Measurements from ENCODE around the gene EXOC4.

Gene EXOC4

DNA sequence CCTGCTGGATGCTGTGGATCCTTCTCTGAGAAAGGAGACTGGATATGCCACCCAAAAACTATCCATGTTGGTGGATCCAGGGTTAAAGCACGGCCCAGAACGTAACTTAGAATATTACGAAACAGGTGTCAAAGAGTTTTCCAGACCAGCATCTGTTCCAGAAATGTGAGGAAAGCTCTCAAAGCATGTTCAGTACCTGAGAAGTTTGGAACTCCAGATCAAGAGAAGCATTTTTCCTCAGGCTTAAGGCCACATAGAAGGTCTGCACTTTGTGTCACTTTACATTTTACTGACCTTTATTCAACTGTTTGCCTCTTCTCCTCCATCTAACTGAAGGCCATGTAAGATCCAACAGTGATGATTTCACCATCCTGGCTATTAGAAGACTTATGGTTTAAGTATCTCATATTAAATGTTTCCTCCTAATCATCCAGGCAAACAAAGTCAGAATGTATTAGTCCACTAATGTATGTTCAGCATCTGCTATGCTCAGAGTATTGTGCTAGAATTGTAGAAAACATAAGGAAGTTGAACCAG is 533.6 kb downstream of the EXOC4 start:
- DNase-seq, result no peak

- DNase-seq, result no peak
These were observed 537.1 kb downstream of the EXOC4 start for GRCh38 chr7:133789974-133790373.

DNA sequence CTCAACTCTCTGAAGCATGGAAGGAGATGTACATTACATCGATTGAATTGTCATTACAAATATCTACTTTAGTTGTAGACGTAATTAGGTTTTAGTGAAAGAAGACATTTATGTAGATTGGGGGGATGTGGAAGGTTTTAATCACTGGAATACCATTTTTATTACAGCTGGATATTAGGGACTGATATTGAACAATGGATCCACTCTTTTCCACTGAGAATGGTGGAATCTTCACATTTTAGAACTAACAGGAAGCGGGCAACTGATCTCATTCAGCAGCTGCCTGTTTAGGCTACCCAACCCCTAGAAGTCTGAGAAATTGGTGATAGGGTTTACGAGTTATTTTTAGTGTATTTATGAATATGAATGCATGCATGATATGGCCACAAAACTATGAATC is 538.0 kb downstream of the EXOC4 start:
- DNase-seq, result no peak

DNA sequence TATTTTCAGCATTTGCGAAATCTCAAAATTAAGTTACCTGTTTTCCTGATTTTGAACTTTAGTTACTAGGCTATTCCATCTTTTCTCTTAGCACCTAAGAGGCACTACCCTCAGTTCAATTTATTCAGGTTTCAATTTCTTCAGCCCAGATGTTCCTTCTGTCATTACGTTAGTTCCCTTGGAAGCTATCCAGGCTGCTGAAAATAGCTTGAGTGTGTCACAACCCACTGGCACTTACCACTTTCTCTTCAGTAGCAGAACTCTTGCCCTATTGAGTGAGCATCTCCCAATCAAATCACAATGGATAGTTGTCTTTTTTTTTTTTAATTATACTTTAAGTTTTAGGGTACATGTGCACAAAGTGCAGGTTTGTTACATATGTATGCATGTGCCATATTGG is 541.6 kb downstream of the EXOC4 start:
- DNase-seq, result no peak

GRCh38 chr7:133795068-133795665 is 542.3 kb downstream of the EXOC4 start:
- no peak for DNase-seq

DNA sequence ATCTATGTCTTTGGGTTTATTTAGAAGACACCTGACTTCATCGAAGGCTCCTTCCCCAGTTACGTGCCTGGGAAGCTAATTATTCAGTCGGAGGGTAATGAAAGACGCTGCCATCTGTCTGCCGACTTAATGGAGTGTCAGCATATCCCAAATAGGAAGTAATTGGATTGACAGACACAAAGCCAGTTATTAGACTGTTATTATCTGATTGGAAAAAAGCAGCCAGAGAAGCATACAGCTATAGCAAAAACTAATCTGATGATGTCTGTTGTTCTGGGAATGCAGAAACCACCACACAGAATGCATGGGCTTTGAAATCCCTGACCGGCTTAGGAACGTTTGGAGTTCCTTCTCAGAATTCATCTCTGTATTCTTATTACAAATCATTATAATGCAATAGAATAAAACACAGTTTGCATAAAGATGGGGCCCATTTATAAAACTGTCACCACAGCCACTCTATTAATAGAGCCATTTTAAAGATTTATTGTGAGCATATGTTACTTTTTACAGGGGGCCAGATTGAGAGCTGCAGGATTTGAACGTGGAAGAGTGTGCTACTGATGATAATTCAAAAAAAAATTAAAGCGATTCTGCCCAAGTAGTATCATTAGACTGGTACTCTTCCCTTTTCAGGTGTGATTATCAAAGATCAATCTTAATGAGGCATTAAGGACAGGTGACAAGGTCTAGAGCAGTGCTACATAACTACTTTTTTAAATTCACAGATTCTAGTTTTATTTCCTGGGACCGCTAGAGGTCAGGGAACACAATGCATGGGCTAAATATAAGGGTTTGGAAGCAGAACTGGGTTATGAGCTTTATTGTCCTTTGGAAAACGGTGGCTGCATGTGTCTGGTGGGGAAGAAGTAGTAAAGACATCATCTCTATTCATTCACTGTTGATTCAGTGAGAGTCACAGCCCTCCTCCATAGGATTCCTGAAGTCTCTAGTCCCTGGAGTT is 544.2 kb downstream of the EXOC4 start:
- no peak for DNase-seq

- DNase-seq, result no peak
These were observed 545.1 kb downstream of the EXOC4 start for GRCh38 chr7:133797818-133798520.

DNA sequence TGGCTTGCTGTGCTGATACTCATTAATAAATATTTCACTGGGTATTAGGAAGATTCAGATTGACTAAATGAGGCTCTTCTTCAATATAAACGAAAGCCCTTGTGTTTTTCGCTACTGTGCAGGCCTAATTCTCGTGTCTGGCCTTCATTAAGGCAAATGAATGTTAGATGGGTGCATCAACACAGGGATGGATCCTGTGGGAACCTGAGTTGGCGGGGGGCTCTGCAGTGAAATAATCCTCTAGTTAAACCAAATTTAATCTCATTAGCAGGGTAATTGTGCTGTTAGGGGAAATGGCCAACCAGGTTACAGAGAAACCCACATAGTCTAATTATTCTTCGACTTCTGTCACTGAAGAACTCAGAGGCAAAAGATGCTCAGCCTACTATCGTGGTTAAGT is 548.5 kb downstream of the EXOC4 start:
- no peak for DNase-seq

DNA sequence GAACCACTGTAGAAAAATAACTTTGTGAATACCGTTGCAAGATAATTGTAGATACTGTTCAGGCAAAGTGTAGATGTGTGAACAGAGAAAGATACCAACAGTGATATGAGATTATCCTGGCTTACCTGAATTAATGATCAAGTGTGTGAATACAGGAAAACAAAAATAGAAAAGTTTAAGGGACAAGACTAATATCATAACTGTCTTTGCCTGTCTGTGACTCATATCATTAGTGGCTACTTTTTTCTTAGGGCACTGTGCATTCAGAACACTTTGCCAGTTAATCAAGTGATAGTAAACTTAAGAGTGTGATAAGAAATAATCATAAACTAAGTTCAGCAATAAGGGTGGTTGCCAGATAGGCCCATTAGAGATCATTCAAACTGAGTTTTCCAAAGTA is 551.2 kb downstream of the EXOC4 start:
- no peak for DNase-seq

DNA sequence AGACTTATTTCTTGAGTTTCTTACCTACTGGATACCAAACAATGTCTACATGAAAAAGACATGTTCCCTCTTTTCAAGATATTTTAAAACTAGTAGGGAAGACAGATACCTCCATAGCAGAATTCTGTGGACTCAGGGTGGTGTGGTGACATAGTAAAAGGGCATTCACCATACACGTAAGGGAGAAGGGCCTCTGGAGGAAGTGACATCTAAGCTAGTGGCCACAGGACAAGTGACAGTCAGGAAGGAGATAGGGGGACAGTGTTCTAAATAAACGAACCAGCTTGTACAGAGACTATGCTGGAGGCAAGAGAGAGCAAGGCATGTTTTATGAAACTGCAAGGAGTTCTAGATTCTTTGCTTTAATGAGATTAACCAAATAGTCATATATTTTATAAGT is 552.5 kb downstream of the EXOC4 start:
- no peak for DNase-seq

- no peak for DNase-seq
These were observed 555.0 kb downstream of the EXOC4 start for GRCh38 chr7:133807624-133808492.

GRCh38 chr7:133808493-133808866 is 555.6 kb downstream of the EXOC4 start:
- no peak for DNase-seq

DNA sequence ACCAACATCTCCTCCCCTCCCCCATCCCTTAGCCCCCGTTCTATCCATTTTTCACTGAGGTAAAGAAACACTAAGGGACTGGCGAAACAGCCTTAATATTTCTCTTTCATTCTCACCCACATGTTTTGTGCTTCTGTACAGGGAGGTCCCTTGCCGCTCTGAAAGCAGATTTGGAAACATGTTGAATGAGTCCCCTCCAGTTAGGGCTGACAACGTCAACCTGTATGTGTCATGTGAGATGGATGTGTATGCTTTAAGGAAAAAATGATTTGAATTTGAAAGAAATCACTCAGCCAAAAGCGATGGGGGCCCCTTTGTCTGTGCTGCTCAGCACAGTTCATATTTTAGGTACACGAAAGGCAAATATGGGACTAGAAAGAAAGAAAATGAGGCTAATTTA is 560.0 kb downstream of the EXOC4 start:
- no peak for DNase-seq

DNA sequence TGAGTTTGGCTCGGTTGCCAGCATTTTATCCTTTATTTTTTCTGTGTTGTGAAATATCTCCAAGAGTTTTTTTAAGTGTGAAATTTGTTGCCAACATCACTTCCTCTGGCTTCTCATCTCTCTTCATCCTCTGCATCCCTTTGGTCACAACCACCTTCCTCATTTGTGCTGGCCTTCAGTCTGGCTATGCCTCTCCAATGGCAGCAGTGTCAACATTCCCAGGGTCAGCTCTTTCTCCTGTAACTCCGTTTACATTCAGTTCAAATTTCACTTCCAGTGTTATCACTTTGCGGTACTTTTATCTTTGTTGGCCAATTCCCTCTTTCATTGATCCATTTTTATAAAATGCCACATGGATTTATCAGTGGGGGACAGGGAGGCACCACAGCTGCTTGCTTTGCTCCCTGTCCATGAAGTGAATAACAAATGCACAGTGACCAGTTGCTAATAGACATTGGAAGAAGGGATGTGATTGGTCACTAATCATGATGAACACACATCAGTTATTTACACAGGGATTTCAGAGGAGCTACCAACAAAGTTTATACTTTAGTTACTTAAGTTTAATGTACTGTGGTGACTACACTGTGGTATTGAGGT is 562.8 kb downstream of the EXOC4 start:
- no peak for DNase-seq

GRCh38 chr7:133819695-133820094 is 566.8 kb downstream of the EXOC4 start:
- DNase-seq, result no peak

DNA sequence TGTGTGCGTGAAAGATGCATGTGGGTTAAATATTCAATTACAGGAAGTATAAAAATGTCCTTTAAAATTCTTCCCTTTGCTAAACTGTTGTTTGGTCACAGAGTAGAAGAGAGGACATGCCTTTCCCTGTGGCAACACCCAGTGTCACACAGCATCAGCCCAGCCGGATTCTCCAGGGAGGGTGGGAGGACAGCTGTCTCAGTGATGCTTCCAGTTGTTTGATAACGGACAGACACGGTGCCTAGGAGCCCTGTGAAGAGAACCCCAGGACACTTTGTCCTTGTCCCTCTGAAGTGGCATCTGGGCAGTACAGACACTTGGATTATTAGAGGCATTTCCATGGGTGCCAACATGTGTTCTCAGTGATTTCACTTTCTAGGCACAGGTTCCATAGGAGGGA is 567.7 kb downstream of the EXOC4 start:
- DNase-seq, result no peak

DNA sequence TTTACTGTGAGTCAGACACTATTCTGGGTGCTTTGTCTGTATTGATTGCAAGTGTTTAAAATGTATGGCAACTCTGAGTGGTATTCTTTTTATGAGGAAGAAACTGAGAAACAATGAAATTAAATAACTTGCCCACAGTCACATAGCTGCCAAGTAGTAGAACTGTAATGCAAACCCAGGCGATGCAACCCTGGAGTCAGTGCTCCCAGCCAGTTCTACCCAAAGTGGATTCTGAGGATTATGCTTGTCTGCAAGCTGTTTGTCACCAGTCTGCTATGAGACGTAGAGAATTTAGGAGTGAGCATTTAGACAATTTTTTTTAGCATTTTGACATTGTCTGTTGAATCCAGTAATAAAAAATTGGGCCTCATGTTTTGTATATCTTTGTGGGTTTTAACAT is 568.3 kb downstream of the EXOC4 start:
- DNase-seq, result no peak

DNA sequence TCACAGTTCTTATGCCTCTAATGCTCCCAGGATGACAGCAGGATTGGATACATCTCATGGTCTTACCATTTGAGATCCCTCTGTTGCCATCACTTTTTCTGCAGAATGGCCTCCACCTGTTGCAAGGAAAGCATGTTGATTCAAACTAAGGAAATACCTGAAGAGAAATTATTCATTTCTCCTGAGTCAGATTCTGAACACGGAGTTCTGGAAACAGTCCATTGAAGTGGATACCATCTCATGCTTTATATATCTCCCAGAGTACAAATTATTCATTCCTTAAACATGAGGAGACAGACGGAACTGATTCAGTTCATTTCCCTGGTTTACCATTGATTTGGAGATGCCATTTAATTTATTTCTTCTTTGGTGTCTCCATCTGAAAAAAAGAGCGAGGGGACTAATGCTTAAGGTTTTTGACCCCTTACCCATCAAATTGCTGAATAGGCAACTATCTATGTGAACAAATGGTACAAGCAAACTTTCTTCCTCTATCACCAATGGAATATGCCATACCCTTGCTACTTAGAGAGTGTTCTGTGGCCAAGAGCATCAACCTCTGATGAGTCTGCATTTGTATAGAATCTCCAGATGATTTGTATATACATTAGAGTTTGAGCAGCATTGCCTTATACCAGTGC is 569.2 kb downstream of the EXOC4 start:
- no peak for DNase-seq

DNA sequence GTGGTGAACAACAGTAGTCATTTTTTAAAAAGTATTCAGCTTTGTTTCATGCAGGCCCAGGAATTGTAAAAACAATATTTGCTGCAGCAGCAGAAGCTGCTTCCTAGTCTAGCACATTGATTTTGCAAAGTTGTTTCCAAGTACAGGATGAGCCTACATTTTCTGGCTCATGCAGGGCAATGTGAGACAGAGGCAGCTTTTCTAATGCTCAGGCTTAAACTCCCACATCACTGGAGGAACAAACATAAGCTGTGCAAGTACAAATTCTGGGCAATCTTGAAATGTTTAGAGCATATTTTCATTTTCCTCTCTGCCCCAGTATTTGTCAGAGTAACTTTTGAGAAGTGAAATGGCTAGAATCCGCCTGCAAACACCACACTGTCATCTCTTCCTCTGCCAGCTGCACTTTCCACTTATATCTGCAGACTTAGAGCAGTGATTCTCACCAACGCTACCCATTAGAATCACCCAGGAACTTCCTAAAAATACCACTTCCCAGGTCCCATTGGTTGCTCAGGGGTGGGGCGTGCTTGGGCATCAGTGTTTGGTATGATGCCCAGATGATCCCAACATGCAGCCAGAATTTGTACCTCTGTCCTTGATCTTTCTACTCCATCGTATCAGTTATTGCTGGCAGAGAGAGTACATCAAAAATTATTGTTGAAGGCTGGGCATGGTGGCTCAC is 570.1 kb downstream of the EXOC4 start:
- DNase-seq, result peak in 14 of 56 donors; percentile 3 to 57 (median 25)

DNA sequence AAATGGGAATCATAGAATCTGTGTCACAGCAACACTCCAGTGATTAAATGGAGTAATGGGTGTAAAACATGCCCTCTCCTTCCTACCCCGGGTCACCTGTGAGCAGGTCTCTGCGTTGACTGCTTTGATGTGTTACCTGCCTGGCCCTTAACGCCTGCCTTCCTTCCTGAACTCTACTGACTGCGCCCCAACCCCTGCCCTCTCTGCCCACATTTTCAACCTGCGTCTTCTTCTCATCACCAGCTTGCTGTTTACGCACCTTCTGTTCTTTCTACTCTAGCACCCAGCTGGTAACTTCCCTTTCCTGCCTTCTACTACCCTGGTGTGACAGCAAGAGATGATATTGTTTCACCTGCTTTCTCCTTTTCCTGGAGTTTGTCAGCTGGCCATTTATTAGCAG is 571.3 kb downstream of the EXOC4 start:
- DNase-seq, result no peak
